NCI-H1105 (cell line): Measurements from ENCODE around the gene CD2BP2.
"Not testable (repeated sequence)": the region's sequence is repeated elsewhere in the genome, so short reads cannot be mapped to it uniquely, and the experiment has no call there.

Experiments
- DNase-seq: peaks from one replicate; lab custom pipeline; 2025; lab: John Stamatoyannopoulos, UW

The CD2BP2 gene

GRCh38 chr16:30358990-30359870, 4.1 kb upstream of the CD2BP2 start:
- DNase-seq: no peak

- no peak for DNase-seq
These were observed 3.4 kb upstream of the CD2BP2 start for GRCh38 chr16:30358577-30358936.

DNA sequence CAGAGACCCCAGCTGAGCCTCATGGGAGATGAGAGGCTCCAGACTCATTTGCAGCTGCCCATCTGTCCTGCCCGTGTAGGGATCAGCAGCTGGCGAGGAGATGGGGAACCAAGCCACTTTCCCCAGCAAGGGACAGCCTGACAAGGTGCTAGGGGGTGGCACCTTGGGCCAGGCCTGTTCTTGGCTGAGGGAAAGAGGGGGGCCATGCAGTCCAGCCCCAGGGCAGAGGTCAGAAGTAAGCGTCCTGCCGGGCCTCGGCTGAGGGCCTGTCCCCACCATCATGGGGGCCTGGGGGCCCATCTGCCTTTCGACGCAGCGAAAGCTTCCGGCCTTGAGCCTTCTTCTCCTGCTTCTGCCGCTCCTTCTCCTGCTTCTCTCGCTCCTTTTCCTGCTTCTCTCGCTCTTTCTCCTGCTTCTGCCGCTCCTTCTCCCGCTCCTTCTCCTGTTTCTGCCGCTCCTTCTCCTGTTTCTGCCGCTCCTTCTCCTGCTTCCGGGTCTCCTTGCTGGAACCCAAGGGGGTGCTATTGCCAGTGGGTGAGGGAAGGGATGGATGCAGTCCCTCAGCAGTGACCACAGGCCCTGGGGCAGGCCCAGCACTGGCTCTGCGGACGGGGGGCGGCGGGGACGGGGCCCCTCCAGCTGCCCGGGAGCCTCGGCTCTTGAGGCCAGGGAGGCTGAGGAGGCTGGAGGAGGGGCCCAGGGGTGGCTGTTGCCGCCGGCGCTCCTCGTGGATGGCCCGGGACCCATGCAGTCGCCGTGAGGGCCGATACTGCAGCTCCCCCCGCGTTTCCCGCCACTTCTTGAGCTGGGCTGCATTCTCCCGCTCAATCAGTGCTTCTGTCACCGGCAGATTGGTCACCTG, 2.8 kb upstream of the CD2BP2 start:
- no peak for DNase-seq

GRCh38 chr16:30357085-30357714, 2.1 kb upstream of the CD2BP2 start:
- DNase-seq: no peak

DNA sequence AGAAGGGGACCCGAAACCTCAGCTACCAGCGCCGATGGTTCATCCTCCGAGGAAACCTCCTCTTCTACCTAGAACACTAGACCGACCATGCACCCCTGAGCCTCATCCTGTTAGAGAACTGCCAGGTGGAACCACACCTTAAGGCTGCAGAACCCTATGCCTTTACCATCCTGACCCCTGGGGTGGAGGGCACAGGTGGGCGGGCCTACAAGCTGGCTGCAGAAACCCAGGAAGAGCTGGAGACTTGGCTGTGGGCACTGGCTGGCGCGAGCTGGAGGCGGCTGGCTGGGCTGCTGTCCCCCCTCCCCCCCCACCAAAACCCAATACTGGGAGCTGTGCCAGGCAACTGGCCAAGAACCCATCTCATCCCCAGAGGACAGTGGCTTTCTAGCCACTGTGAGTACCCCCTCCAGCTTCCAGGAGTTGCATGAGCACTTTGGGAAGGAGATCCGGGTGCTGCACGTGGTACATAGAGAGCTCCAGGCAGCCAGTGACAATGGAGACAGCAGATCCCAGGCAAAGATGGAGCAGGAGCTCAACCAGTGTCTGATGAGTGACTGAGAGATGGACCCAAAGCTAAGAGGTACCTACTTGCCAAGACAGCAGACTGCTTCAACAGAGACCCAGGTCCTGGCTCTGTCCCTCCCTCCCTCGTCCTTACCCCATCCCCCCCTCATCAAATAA, 1.4 kb upstream of the CD2BP2 start:
- peak; percentile 26 for DNase-seq

DNA sequence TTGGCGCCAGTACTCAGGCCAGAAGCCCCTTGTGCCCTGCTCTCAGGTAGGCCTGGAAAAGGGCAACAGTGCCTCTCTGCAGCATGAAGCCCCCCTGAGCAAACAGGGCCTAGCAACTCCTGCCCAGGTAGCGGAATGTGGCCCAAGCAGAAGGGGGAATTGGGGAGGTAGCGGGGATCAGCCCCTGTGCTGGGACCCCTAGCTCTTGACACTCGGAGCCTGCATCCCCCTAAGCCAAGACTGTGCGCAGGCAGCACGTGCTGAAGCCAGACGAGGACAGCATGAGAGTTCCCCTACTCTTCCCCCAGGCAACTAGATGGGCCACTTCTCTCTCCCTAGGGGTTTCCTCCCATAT, 823 bp upstream of the CD2BP2 start:
- no peak for DNase-seq

GRCh38 chr16:30354423-30355143, 525 bp downstream of the CD2BP2 start:
- DNase-seq: no peak

DNA sequence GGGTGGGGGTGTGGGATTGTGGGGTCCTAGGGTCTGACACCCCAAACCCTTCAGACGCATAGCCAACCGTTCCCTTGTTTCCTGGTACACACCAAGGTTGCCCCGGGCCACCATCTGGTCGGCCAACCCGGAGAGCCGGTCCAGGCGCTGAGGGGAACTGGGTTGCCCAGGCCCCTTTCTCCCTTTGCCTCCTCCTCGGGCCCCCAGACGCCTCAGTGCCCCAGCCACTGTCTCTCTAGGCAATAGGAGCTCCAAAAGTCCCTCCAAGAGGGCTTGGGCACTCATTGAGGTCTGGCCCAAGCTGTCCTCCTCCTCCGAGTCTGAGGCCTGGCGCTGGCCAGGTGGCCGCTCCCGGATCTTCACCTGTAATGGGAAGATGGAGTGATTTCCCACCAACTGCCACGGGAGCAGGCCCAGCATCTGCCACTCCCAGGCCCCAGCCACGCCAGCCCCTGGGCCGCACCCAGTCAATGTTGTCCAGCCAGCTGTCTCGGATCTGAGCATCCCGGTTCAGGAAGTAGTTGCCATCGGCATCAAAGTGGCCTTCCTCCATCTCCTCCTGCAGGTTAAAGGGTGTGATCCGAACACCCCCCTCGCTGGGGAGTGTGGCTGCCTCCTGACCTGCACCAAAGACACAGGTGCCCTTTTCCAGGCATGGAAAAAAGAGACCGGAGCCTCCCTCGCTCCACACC, 1.5 kb downstream of the CD2BP2 start:
- DNase-seq: no peak

DNA sequence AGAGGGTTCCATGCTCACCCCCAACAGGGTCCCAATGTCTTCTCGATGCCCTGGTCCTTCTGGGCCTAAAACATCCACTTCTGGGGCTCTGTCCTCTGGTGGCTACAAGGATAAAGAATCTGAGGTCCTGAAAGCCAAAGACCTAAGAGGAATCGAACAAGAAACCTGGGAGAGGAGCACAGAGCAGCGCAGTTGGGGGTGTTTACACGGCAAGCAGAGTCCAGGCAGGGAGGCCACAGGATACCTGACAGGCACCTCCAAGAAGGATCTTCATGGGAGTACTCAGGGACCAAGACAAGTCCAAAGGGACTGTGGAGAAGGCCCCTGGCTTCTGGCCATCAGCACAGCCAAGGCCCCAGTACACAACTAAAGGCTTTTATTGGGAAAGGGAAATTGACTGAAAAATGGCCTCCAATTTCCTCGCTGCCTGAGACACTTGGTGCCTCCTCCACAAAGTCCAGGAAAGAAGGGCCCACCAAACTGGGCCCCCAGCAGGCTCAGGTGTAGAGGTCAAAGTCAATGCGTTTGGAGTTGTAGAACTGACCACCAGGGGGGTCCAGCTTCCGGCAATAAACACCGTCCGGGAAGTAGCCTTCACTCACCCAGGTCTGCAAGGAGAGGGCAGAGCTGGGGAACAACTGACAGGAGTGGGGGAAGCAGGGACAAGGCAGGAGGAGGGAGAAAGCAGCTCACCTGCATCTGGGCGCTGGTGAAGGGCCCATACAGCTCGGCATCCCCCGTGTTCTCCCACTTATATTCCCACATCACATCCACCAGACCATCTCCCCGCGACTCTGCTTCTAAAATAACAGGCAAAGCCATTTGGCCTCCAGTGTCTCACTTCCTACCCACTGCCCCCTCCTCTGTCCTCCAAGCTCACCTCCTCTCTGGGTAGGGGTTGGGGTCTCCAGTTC, 2.4 kb downstream of the CD2BP2 start:
- DNase-seq: no peak

- DNase-seq: no peak
These were observed 3.3 kb downstream of the CD2BP2 start for GRCh38 chr16:30351586-30352419.

GRCh38 chr16:30351001-30351441, 4.1 kb downstream of the CD2BP2 start:
- DNase-seq: no peak

GRCh38 chr16:30350134-30350871, 4.8 kb downstream of the CD2BP2 start:
- DNase-seq: no peak

DNA sequence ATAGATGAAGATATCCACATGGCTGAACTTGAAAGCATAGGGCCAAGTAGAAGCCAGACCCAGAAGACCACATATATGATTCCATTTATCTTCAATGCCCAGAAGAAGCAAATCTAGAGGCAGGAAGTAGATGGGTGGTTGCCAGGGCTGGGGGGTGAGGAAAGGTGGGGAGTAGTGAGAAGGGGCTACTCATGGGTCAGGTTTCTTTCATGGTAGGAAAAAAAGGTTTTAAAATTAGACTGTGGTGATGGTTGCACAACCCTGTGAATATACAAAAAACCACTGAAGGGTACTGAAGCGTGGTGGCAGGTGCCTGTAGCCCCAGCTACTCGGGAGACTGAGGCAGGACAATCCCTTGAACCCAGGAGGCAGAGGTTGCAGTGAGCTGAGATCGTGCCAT, 5.4 kb downstream of the CD2BP2 start:
- no peak for DNase-seq

DNA sequence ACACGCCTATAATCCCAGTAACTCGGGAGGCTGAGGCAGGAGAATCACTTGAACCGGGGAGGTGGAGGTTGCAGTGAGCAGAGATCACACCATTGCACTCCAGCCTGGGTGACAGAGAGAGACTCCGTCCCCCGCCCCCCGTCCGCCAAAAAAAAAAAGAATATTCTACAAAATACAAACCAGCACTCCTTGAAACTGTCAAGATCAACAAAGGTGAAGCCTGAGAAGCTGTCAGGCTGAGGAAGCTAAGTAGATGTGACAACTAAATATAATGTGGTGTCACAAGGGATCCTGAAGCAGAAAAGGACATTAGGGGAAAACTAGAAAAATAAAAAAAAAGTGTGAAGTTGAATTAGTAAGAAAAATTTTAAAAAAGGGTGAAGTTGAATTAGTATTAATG, 6.2 kb downstream of the CD2BP2 start:
- DNase-seq: no peak

GRCh38 chr16:30348113-30348512, 7.0 kb downstream of the CD2BP2 start:
- DNase-seq: no peak

GRCh38 chr16:30346286-30346685, 8.8 kb downstream of the CD2BP2 start:
- no peak for DNase-seq

DNA sequence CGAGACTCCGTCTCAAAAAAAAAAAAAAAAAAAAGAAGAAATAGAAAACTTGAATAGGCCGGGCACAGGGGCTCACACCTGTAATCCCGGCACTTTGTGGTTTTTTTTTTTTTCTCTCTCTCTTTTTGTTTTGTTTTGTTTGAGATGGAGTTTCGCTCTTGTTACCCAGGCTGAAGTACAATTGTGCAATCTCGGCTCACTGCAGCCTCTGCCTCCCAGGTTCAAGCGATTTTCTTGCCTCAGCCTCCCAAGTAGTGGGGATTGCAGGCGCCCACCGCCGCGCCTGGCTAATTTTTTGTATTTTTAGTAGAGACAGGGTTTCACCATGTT, 11.7 kb downstream of the CD2BP2 start:
- not testable (repeated sequence) for DNase-seq
